NAMALWA (cell line): ENCODE measurements around the gene CENPVL3.
A peak's percentile ranks its signal among the peaks of the same experiment; 100 is the strongest.
"Not testable (repeated sequence)": the region's sequence is repeated elsewhere in the genome, so short reads cannot be mapped to it uniquely, and the experiment has no call there.

Experiments
- DNase-seq: peaks from one replicate; pipeline ENCODE4 v3.0.0-alpha.2; 2015; ENCODE audit warnings: low spot score

CENPVL3 gene

DNA sequence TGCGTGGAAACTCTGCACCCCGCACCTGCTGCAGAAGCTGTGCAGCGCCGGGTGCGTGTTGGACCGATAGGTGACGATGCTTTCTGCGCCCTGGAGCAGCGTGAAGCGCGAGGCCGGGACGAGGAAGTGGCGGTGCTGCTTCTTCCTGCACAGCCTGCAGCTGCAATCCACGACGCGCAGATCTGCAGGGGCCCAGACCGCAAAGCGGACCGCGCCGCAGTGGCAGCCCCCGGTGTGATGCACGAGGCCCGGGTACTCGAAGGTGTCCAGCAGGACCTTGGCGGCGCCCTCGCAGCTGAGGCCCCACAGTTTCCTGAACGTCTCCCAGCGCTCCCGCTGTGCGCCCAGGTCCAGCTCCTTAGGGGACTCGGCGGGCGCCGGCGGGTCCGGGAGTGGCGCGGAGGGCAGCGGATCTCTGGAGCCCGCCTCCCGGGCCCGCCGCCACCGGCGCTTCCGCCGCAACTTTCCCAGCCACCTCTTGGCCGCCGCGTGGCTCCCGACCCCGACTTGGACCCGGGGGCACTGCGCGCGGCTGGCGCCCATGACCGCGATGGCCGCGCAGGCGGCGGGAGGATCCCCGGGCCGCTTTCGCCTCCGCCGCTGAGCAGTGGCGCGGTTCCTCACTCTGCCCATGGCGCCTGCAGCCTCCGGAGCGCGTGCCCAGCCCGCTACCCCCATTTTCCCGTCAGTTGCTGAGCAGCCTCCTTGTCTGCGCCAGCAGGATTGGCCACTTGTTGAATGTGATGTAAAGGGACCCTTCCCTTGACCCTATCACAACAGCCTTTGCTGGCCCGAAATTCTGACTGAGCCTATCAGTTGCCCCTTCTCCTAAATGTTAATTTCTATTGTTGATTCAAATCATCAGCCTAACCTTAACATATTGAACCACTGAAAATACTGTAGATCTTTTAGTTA lies at the start of gene CENPVL3:
TSS of gene CENPVL3 (minus strand) at position 672 of the 915 bp plus-strand sequence. CDS start at position 633, 39 bp downstream.
- not testable (repeated sequence) for DNase-seq

DNA sequence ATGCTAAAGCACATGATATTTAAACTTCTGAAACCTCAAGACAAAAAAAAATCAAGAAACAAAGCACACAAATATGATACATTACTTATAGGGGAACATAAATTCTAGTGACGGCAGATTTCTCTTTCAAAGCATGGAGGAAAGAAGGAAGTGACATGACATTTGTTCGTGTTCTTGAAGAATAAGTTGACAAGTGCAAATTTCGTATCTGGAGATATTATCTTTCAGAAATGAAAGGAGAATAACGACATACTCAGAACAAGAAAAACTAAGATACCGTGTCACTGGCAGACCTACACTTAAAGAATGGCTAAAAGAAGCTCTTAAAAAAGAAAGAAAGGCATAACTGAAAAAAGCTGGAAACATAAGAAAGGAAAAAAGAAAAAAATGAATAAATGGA lies 47.3 kb upstream of the CENPVL3 start:
- DNase-seq, result no peak

DNA sequence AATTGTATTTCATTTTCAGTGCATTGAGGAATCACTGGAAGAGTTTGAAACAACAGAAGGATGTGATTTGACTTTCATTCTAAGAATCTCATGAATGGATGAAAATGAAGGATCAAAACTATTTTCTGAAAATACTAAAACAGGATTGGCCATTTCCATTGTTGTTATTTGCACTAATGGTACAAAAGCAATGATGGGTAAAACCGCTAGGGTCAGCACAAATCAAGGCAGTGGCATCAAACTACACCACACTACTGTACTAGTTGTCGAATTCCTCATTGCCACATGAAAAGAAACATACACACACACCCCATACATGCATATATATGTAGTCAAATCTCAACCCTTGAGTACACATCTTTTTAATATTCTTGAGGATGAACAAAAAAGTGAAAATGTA lies 24.7 kb upstream of the CENPVL3 start:
- DNase-seq, result no peak

DNA sequence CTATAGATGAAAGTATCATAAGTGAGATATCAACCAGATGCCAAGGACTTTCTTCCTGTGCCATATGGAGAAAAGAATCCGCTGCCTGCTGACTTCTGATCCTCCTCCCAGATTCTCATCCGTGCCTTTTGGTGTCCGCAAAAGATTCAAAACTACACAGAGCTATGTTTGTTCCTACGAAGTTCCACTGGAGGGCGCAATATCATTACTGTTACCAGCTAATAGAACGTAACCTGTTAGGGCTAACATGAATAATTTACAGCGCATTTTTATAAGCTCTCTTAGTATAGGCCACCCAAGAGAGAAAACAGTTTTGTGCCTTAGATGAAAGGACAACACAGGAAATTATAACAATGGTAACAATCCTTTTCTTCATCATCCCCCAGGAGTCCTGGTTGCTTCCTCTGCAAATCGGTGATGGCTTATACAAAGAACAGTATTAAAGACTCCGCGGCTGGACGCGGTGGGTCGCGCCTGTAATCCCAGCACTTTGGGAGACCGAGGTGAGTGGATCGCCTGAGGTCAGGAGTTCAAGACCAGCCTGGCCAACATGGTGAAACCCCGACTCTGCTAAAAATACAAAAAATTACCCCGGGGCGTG lies 22.8 kb upstream of the CENPVL3 start:
- DNase-seq, result peak; percentile 59

DNA sequence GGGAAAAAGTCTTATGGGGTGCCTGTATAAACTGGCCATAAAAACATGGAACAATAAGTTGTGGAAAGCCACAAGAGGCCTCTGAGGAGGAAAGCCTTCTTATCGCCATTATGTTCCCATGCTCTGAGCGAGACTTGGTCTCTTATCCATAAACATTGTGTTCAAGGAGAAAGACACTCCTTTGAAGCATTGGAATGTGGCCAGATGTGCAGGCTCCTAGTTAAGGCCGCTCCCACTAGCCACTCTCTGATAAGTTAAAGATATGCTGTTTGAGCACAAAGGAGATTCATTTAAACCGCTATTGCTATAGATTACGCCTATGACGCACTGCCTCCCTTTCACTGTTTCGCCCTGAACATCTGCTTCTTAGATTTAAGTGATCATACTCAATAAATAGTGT lies 17.8 kb upstream of the CENPVL3 start:
- DNase-seq, result not testable (repeated sequence)

DNA sequence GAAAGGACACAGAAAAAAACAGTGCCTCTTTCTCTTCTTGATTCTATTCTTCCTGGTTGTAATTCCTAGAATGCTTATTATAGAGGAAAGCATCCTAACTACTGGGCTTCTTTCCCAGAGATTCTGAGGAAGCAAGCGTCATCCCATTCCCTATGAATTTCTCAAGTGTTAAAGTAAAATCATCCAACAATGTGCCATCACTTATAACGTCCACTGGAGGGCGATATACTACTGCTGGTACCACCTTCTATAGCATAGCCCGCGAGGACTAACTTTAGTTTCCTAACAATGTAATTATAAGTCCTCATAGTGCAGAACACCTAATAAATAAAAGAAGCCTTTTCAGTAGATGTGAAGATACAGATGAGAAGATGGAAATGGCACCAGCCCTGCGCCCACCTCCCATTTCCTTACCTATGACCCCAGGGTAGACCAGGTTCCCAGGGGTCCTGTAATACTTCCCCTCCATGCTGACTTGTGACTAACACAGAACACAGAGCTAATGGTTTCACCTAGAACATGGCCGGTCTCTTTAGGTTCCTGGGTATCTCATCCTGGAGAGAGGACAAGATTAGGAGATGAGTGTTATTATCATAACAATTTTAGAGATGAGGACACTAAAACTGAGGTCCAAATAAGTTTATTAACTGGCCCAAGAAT lies 4.2 kb downstream of the CENPVL3 start:
- DNase-seq, result peak; percentile 37

DNA sequence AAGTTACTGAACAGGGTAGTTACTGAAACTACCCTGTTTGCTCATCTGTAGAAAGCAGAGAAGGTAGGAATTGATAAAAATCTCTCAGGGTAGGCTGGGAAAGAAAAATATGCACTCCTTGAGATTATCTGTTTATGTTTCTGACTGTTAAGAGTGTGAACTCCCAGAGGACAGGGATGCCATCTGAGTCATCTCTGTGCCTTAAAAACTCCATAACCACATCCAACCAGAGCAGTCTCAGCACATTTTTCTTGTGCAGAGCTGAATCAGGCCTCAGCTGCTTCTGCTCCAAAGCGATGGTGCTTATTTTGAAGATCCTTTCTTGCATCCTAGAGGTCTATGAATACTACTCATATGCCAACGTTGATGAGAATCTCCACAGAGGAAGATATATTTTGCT lies 9.9 kb downstream of the CENPVL3 start:
- no peak for DNase-seq

DNA sequence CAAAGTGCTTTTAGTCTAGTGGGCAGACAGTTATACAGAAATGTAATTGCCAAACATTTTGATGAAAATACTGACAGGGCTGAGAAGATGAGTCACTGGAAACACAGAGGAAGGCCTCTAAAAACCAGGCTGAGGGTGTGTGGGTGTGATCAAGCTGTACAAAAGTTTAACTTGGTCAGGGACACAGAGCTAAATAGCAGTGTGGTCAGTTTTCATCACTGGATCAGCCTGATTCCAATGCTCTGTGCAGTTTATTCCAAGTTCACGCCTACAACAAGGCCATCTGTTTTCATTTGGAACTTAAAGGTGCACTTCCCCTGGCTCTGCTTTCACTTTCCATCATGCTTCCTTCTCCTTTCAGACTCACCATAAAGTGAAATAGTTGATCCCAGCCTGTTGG lies 10.6 kb downstream of the CENPVL3 start:
- DNase-seq, result no peak

DNA sequence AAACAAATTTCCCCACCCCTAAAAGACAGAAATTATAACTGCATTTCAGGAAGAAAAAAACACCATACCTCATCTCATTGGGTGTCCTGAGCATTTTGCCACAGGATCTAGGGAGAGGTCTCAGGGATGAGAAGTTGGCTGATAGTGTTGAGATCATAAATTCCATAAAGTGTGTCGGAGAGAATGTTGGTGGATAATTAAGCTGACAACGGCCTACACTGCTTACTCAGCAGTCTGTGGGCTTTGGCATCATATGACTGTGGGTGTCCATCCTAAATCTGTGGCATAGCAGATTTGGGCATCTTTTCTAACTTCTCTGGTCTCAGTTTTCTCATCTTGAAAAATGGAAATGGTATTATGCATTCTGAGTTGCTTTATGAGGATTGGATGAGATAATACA lies 12.3 kb downstream of the CENPVL3 start:
- no peak for DNase-seq

DNA sequence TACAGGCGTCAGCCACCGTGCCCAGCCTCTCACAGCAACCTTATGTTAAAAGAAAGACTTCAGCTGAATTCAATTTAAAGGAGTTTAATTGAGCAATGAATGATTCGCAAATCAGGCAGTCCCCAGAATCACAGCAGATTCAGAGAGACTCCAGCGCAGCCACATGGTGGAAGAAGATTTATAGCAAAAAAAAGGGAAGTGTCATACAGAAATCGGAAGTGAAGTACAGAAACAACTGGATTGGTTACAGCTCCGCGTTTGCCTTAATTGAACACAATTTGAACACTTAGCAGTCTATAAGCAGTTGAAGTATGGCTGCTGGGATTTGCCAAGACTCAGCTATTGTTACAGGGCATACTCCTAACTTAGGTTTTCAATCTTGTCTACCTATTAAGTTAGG lies 19.8 kb downstream of the CENPVL3 start:
- DNase-seq, result no peak

DNA sequence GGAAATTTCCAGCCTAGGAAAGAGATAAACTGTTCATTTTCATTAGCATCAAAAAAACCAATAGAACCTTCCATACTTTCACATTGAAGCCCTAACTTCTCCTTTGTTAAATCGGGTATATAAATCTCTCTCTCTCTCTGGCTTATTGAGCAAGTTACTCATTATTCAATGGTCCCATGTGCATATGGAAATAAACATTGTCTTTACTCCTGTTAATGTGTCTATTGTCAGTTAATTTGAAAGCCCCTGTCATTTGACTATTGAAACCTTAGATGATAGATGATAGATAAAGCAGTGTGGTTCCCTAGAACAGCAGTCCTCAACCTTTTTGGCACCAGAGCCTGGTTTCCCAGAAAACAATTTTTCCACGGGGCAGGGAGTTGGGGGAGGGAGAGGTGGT lies 46.8 kb downstream of the CENPVL3 start:
- DNase-seq, result no peak

DNA sequence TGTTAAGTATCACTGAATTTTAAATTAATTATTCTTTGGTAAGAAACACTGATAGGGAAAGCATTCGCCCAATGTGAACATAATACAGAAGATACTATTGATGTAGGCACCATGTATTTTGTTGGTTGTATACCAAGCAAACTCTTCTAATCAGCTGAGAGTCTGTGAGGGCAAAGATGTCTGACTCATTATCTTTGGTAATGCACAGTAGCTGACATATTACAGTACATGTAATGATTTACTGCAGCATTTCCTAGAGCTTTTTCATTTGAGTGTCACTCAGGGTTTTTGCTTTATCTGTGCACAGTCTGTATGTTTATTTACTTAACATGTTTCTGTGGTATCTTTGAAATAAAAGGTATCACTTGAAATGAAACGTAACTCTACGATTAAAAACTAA lies 49.2 kb downstream of the CENPVL3 start:
- no peak for DNase-seq

DNA sequence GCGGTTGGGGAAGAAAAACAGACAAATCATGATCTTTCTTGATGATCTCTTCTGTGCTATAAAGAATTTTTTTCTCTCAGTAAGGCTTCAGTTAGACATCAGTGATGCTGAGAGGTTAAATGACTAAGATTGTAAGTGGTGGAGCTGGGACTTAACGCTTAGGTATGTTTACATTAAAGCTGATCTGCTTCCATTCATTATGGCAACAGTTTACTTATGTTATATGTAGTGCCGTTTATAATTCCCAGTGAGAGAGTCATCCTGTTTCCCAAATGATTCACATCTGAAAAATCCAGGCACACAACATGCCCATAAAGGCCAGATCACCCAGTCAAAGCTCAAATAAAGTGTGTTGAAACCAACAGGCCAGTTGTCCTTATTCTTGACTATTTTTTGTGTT lies 50.1 kb downstream of the CENPVL3 start:
- DNase-seq, result no peak
